ENCODE measurements around the gene TMEM256.
A peak's percentile ranks its signal among the peaks of the same experiment; 100 is the strongest.

TMEM256 gene

DNA sequence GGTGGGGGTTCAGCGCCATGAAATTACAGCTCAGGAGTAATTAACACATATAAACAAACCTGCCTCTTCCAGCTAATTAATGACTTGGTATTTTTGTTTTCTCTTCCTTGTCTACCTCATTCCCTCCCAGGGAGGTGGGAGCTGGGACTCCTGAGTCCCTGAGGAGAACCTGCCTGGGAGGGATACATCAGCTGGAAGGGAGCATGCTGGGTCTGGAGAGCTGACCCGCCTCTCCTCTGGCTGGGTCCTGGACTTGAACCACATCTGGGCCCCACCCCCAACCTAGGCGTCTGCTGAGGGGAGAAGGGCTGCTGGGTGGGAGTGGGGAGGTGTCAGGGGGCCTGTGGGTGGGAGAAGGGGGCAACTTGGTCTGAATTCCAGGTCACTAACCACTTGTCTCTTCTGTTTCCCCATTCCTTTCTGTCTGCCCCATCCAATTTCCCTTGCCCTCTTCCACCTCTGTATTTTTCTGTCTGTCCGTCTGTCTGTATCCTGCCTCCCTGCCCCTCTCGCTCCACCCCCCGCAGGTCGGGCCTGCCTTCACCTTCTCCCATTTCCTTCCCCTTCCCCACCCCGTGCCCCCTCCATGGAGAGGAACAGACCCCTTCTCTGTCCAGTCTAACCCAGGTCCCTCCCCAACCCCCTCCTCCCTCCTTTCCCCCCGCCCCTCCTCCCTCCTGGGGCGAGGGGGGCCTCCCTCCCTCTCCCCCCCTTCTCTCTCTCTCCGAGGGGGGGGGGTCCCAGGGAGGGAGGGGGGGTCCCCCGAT lies 3.8 kb upstream of the TMEM256 start, which contains the start of gene NLGN2:
TSS of gene NLGN2 (plus strand) at position 361 of the 767 bp plus-strand sequence. CDS start 411 bp downstream, outside the sequence.
- DNase-seq (ENCODE audit: low spot score), result no peak

DNA sequence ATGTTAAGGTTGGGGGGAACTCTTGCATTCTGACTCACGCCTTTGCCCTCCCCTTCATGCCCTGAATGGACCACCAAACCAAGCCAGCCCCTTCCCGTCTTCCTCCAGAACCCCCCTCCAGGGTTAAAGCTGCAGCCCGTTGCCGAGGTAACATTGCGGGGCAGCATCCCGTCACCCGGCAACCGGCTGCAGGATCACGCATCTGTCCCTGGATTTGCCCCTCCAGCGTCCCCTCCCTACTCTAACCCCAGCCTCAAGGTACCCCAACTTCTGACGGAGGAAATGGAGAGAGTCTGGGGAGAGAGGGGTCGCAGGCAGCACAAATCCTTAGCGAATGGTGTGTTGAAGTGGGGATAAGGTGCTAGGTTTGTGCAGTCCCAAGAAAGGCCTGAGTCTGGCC lies 3.2 kb upstream of the TMEM256 start:
- DNase-seq (ENCODE audit: low spot score), result no peak

- no peak for DNase-seq (ENCODE audit: low spot score)
These were observed 2.4 kb upstream of the TMEM256 start for GRCh38 chr17:7406235-7406825.

DNA sequence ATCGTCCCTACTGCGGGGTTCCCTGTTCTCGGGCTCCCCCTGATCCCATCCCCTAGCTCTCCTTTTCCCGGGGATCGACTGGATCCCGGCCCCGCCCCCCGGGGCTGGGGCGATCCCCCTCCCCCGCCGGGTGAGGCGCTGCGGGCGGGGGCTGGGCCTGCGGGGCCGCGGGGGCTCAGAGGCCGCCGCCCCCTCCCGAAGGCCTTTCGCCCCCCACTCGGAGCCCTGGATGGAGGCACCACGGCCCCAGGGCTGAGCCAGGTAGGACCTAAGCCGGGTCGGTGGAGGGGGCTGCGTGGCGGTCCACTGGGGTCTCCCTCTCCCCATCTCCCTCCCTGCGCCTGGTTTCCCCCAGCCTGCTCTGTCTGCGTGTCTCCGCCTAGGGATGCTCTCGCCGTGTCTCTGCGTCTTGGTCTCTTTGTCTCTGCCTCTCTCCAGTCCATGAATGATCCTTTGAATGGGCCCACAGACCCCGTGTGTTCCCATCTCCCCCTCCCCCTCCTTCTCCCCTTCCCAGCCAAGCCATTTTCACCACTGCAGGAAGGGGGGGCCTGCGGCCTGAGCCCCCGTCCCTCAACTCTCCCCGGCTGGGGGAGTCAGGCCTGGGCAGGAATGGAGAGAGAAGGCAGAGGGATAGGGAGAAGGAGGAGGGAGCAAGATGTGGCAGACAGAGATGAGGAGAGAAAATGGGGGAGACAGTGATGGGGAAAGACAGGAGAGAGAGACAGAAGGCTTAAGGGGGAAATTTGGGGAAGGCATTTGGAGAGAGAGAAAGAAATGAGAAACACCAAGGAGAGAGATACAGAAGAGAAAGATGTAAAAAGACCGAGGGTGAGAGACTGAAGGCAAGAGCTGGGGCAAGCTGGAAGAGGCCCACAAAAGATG lies 1.7 kb upstream of the TMEM256 start:
- DNase-seq (ENCODE audit: low spot score), result no peak

- DNase-seq (ENCODE audit: low spot score), result peak; percentile 36
These were observed 946 bp upstream of the TMEM256 start for GRCh38 chr17:7404737-7405349.

DNA sequence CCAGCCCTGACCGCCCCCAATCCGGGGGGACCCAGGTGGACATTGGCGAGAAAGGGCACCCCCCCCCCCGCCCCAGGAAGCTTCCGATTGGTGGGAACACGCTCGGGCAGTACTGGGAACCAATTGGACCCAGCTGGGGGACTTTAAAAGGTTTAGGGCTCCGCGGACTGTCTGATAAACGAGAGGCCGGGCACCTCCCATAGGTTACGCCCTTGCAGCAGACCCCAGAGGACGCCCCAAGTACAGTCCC lies 245 bp downstream of the TMEM256 start:
- peak; percentile 48 for DNase-seq (ENCODE audit: low spot score)

GRCh38 chr17:7403043-7403726 lies 712 bp downstream of the TMEM256 start:
- DNase-seq (ENCODE audit: low spot score), result peak; percentile 32

- no peak for DNase-seq (ENCODE audit: low spot score)
These were observed 5.3 kb downstream of the TMEM256 start for GRCh38 chr17:7398612-7399011.

GRCh38 chr17:7396147-7396546 lies 7.8 kb downstream of the TMEM256 start:
- DNase-seq (ENCODE audit: low spot score), result no peak

- DNase-seq (ENCODE audit: low spot score), result peak; percentile 77
These were observed 9.3 kb downstream of the TMEM256 start, which contains the start of gene PLSCR3 for GRCh38 chr17:7394452-7395191. TSS of gene PLSCR3 (minus strand) at chr17:7394525. CDS start at chr17:7394110, 415 bp downstream.

GRCh38 chr17:7393613-7394451 lies 10.1 kb downstream of the TMEM256 start:
- DNase-seq (ENCODE audit: low spot score), result no peak

DNA sequence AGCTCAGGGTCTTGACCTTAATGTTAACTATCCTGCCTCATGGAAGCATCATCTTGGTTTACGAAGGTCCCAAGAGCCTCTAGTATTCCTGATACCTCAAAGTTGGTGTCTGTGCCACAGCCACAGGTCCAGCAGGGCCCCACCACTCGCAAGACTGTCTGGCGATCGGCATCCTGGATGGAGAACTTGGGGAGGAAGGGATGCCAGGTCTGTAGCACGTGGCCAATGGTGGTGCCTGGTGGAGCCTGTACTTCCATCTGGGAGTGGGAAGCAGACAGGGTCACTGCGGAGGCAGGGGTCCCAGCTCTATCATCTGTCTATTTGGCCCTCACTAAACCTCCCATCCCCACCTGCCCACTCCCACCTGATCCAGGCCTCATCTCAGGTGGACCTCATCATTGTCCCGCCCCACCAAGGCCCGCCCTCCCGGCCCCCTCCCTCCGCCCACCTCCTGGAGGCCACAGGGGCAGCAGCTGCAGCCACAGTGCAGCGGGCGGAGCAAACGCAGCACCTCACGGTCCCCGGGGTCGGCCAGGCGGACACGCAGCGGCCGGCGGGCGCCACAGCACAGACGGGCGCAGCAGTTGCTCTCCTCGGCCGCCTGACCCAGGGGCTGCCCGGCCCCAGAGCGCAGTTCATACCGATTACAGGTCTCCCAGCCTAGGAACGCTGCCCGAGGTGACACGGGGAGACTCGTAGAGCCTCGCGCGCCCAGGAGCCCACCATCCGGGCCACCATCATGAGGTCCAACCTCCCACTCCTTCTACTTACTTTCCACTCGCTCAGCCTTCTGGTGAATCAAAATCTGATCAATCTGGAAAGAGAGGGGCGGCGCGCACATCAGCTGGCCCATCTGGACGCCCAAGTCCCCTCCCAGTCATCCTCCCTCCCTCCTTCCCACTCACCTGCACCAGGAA lies 10.9 kb downstream of the TMEM256 start:
- no peak for DNase-seq (ENCODE audit: low spot score)

DNA sequence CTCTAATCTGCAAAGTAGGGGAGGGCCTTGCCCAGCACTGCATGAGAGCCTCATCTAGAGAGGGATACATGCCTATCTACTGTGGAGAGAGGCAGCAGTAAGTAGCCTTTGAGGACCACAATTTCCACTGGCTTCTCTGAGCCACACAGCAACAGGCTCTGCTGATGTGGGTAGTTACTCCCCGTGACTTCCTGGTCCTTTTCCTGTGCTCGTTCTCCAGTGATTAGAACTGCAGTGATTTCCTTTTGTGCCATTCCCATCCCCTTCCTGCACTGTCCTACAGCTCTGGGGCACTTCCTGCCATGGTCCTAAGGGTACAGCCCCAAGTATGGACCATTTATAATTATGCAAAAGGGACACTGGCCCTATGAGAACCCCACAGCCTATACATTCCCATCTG lies 12.6 kb downstream of the TMEM256 start:
- DNase-seq (ENCODE audit: low spot score), result no peak

DNA sequence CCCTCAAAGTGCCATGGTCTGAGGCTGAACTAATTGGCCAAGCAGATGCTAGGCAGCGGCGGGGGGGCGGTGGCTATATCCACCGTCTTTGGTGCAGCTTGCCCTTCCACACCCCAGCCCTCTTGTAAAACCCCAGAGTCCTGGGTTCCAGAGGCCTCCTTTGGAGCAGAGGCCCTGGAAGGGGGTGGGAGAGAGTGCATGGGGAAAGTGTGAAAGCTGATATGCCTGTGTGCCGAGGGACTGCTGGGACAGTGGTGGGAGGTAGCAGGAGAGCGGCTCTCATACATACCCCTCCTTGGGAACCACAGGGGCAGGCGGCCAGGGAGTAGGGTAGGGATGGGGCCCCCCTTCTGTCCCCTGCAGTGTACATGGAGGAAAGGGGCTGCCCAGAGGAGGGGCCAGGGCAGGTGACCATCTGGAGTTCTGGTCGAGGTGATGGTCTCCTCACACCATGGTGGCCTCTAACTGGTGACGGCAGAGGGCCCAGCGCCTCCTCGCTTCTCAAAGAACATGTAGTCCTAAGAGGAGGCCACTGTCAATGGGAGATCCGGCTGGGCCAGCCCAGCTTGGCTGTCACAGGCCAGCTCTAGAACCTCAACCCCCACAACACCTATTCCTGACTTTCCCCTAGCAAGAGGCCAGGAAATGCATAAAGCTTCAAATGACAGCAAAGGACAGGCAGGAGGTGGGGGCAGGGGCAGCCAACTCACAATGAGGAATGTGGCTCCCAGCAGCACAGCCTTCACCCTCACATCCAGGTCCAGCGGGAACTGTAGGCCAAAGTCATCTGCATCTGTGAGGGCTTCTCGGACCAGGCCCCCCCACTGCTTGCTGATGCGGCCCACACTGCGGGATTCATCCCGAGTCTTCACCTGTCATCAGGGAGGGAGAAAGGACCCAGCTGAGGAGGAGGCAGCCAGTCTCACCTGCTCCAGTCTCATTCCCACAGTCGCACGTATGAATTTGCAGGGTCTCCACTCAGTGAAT lies 13.7 kb downstream of the TMEM256 start:
- no peak for DNase-seq (ENCODE audit: low spot score)

- DNase-seq (ENCODE audit: low spot score), result no peak
These were observed 15.0 kb downstream of the TMEM256 start for GRCh38 chr17:7388856-7389255.

GRCh38 chr17:7384489-7385081 lies 19.3 kb downstream of the TMEM256 start:
- DNase-seq (ENCODE audit: low spot score), result no peak

- no peak for DNase-seq (ENCODE audit: low spot score)
These were observed 20.0 kb downstream of the TMEM256 start for GRCh38 chr17:7383742-7384488.
